22Rv1 (cell line): ENCODE results near the gene ZBTB40.

Source experiments
- H3K27ac ChIP-seq: fragments of 450-650 bp; 2 replicates; pipeline ENCODE4 v1.5.1; 2017
- ZFX ChIP-seq: fragments of 450-650 bp; IDR thresholded peaks from 2 replicates; pipeline ENCODE4 v1.6.1; 2017; ENCODE audit warnings: antibody characterized with exemption, borderline replicate concordance
- TF ChIP-seq, protein P1 (sequence below): fragments of 450-650 bp; IDR thresholded peaks from 2 replicates; pipeline ENCODE4 v1.5.1; 2017; ENCODE audit warnings: mild to moderate bottlenecking

The ZBTB40 gene

DNA sequence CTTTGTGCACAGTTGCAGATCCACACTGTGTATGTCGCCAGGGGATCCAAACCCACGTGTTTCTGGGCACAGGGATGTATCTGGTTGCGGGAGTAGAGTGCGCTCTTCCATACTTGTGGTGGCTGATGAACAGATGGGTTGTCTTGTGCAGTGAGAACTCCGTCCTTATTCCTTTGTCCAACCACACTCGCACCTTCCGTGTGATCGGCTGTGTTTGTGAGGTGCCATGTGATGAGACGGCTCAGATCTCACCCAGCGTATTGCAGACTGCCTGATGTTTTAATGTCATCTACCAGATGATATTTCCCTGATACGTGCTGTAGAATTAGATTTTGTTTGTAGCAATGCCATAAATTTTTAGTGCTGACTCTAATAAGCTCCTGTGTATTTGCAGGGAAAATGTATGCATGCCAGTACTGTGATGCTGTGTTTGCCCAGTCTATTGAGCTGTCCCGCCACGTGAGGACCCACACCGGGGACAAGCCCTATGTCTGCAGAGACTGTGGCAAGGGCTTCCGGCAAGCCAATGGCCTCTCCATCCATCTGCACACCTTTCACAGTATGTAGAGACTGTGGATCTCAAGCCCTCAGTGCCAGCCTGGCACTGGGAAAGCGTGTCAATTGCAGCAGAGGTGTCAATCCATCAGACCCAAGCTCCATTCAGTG lies 65.4 kb downstream of the ZBTB40 start:
- no peak overlapping the region for H3K27ac ChIP-seq
- TF ChIP-seq ZFX = no peak
- TF ChIP-seq, protein P1, sequence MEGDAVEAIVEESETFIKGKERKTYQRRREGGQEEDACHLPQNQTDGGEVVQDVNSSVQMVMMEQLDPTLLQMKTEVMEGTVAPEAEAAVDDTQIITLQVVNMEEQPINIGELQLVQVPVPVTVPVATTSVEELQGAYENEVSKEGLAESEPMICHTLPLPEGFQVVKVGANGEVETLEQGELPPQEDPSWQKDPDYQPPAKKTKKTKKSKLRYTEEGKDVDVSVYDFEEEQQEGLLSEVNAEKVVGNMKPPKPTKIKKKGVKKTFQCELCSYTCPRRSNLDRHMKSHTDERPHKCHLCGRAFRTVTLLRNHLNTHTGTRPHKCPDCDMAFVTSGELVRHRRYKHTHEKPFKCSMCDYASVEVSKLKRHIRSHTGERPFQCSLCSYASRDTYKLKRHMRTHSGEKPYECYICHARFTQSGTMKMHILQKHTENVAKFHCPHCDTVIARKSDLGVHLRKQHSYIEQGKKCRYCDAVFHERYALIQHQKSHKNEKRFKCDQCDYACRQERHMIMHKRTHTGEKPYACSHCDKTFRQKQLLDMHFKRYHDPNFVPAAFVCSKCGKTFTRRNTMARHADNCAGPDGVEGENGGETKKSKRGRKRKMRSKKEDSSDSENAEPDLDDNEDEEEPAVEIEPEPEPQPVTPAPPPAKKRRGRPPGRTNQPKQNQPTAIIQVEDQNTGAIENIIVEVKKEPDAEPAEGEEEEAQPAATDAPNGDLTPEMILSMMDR = no peak

DNA sequence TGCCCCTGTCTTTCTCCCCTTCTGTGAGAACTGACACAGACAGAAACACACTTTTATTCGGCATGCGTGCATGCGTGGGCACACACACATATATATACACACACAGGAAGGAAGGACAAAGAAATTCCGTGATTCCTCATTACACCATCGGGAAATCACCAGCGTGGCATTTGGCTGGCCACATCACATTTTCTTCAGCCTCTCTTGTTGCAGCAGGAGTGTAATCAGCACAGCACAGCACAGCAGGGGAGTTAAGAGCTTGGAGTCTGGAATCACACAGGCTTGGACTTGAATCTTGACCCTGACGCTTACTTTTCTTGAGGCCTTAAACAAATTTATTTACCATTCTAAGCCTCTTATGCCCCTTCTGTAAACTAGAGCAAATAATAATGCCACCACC lies 66.3 kb downstream of the ZBTB40 start:
- H3K27ac ChIP-seq = no peak overlapping the region
- no peak for TF ChIP-seq ZFX
- TF ChIP-seq, protein P1 = no peak

DNA sequence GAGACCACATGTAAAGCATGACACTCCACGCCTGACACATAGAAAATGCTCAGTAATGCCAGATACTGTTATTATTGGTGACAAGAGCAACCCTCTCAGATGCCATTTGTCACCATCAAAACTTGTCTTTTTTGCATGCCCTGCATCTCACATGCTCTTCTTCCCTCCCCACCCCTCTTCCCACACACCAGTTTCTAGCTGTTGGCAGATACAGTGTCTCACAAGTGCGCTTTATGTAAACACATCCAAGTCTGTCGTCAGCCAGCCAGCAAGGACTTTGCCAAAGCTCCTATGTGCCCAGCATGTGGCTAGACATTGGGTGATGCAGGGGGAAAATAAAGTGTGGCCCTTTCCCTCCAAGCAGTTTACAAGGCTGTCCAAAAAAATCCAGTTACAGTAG lies 66.7 kb downstream of the ZBTB40 start:
- no peak overlapping the region for H3K27ac ChIP-seq

DNA sequence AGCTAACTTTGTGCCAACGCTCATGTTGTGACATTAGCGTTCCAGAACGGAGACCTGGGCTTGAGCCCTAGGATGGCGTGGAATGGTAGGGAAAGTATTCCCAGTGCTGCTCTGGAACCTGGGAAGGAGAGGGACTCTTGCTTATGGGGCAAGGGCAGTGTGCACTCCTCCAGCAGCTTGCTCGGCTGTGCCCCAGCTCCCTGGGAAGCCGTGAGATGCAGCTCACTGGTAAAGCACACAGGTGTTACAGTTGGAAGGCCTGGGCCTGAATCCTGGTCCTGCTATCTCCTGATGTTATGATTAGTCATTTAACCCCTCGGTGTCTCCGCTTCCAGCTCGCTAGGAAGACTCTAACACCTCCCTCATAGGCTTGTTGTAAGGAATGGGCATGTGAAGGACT lies 69.2 kb downstream of the ZBTB40 start:
- no peak overlapping the region for H3K27ac ChIP-seq
- TF ChIP-seq ZFX = no peak
- TF ChIP-seq, protein P1 = no peak

More for the DNA sequence above, 66.7 kb downstream of the ZBTB40 start:
- TF ChIP-seq, protein P1 = no peak
- no peak for TF ChIP-seq ZFX

DNA sequence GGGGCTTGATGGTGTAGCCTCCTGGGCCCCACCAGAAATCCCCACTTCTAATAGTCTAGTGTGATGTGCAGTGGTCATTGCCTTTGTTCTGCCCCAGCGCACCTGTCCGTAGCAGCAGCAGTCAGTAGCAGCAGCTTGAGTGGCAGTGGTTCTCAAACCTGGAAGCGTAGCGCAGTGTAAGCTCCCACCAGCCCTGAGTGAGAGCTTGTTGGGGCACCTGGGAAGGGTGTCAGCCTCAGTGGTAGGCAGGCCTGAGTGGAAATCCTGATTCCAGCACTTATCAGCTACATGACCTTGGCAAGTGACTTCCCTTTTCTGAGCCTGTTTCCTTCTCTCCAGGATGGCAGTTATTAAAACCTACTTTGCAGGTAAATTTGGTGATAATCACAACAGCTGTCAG lies 70.0 kb downstream of the ZBTB40 start:
- TF ChIP-seq, protein P1 = no peak
- TF ChIP-seq ZFX = no peak
- no peak overlapping the region for H3K27ac ChIP-seq

DNA sequence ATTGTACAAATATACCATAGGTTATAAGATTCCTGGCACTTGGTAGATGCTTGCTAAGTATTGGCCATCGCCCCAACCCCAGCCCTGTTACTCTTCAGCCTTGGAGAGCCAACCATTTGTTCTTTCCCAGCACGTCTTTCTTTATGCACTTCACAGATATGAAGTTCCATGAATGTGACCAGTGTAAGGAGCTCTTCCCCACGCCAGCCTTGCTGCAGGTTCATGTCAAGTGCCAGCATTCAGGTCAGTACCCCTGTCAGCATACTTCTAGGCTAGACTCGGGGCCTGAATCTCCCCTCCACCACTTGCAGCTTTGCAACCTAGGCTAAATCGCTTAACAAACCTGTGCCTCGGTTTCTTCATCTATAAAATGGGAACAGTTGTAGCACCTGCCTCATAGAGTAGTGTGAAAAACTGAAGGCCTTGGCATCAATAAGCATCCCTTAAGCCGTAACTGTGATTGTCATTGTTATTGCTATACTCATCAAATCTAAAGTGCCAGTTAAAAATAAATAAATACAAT lies 70.6 kb downstream of the ZBTB40 start:
- H3K27ac ChIP-seq = no peak overlapping the region
- TF ChIP-seq, protein P1 = no peak
- no peak for TF ChIP-seq ZFX

DNA sequence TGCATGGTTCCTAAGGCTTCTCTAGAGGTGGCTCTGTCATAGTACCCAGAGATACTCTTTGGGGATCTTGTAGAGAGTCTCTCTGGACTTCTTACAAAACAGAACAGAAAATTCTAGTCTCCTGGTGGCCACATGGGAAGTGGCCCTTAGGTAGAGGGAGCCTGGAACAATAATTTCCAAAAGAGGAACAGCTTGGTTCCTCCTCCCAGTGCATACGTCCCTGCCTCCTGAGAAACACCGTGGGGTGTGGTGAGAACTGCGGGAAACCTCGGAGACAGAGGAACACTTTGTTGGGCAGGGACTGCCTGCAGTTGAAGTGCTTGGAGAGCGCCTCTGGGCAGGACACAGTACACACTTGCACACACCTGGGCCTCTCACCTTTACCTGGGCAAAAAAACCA lies 72.8 kb downstream of the ZBTB40 start:
- H3K27ac ChIP-seq = no peak overlapping the region
- no peak for TF ChIP-seq ZFX

DNA sequence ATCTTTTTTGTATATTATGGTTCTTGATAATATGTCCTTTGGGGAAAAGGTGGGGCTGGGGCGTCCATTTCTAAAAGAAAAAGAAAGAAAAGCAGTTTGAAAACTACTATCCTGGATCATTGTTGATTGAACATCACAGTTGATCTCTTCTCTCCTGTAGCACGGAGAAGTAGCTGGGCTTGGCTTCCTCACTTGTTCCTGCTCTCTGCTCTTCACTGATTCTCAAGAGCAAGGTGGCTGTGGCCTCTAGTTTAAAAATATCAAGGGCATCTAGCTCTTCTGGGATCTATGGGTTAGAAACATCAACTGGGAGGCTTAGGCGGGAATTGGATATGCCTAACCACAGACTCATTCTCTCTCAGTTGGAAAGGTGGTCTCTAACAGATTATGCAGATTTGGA lies 73.6 kb downstream of the ZBTB40 start:
- no peak overlapping the region for H3K27ac ChIP-seq
- TF ChIP-seq, protein P1 = no peak
- no peak for TF ChIP-seq ZFX
